Peyer's patch (tissue), 4 donors: Measurements from ENCODE around the gene ACTR5. TPM values are rescaled to one million over a fixed set of nuclear protein-coding genes. Genes with fewer than 3 reads are reported as not detected.

Experiments
- DNase-seq, 3 donors: peaks; one replicate each; pipeline ENCODE4 v3.0.0-alpha.2; 2017 to 2019
- H3K27ac ChIP-seq, 4 donors: fragments of 200-600 bp; sonication (generic); one replicate each; pipeline ENCODE4 v1.5.1; 2016 to 2019
- H3K27me3 ChIP-seq, 2 donors: fragments of 200-600 bp; sonication (generic); one replicate each; pipeline ENCODE4 v1.5.1; 2019
- H3K36me3 ChIP-seq, 3 donors: fragments of 200-600 bp; sonication (generic); one replicate each; pipeline ENCODE4 v1.5.1; 2016 to 2019
- H3K4me1 ChIP-seq, 4 donors: fragments of 200-600 bp; sonication (generic); one replicate each; pipeline ENCODE4 v1.5.1; 2016 to 2019
- H3K4me3 ChIP-seq, 4 donors: fragments of 200-600 bp; sonication (generic); 1 replicate in 3 of 4; 2 replicates in 1 of 4; pipeline ENCODE4 v1.5.1; 2016 to 2019; ENCODE audit warnings: mild to moderate bottlenecking in 1 of 4
- H3K9me3 ChIP-seq, 4 donors: fragments of 200-600 bp; sonication (generic); one replicate each; pipeline ENCODE4 v1.5.1; 2016 to 2019; ENCODE audit warnings: mild to moderate bottlenecking in 1 of 4
- POLR2A ChIP-seq, 2 donors: fragments of 450-650 bp; IDR thresholded peaks; one replicate each; pipeline ENCODE4 v1.5.1; 2017; ENCODE audit warnings: antibody characterized with exemption in 2 of 2, mild to moderate bottlenecking in 2 of 2, moderate library complexity in 2 of 2
- total RNA-seq, 4 donors: library from RNA; depleted of rRNA; stranded (reverse); fragments of >200 nt; gene quantifications; one replicate each; pipeline ENCODE4 v1.1.0, GENCODE V29; 2016
- TF ChIP-seq, protein P1 (sequence below), 6 experiments: fragments of 450-650 bp in 4 of 6; fragments of 200-600 bp in 2 of 6; sonication (generic) in 1 of 6; IDR thresholded peaks; one replicate each; pipeline ENCODE4 v1.5.1; 2017 to 2019; ENCODE audit warnings: antibody characterized with exemption in 6 of 6, mild to moderate bottlenecking in 3 of 6, moderate library complexity in 1 of 6

Gene ACTR5
- total RNA-seq, 4 donors from 2014 or later, result 5.1 to 32.2 (median 11.0) TPM

DNA sequence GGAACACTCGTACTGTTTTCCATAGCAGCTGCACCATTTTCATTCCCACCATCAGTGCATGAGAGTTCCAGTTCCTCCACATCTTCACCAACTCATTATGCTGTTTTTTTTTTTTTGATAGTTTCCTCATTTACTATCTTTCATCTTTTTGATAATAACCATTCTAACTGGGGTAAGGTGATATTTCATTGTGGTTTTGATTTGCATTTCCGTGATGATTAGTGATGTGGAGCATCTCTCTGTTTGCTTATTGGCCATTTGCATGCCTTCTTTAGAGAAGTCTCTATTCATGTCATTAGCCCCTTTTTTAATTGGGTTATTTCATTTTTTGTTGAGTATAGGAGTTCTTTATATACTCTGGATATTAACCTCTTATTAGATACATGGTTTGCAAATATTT is 25.9 kb downstream of the ACTR5 start:
- Histone ChIP-seq H3K9me3 (no peaks in the 10 kb centered on the region), H3K4me1 (no peaks in the 10 kb centered on the region), H3K27ac (no peak overlapping the region), H3K27me3 (no peaks in the 10 kb centered on the region), H3K36me3 (peaks cover 0 to 57% (median 0%) of the 10 kb centered on the region in 3 donors), H3K4me3 (no peak overlapping the region)
- no peak for DNase-seq
- TF ChIP-seq, protein P1, sequence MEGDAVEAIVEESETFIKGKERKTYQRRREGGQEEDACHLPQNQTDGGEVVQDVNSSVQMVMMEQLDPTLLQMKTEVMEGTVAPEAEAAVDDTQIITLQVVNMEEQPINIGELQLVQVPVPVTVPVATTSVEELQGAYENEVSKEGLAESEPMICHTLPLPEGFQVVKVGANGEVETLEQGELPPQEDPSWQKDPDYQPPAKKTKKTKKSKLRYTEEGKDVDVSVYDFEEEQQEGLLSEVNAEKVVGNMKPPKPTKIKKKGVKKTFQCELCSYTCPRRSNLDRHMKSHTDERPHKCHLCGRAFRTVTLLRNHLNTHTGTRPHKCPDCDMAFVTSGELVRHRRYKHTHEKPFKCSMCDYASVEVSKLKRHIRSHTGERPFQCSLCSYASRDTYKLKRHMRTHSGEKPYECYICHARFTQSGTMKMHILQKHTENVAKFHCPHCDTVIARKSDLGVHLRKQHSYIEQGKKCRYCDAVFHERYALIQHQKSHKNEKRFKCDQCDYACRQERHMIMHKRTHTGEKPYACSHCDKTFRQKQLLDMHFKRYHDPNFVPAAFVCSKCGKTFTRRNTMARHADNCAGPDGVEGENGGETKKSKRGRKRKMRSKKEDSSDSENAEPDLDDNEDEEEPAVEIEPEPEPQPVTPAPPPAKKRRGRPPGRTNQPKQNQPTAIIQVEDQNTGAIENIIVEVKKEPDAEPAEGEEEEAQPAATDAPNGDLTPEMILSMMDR (IDR thresholded peaks at IDR 0.05), result no peak
- no peak for TF ChIP-seq POLR2A (IDR thresholded peaks at IDR 0.05)

DNA sequence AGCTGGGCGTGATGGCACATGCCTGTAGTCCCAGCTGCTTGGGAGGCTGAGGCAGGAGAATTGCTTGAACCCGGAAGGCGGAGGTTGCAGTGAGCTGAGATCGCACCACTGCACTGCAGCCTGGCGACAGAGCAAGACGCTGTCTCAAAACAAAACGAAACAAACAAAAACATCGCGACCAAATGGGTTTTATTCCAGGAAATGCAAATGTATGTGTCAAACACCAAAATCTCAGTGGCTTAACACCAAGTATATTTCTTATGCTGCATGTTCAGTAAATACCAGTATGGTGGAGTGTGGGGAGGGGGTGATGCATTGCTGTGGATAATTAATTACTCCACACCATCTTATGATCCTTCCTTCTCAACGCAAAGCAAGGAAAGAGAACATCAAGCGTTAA is 28.1 kb downstream of the ACTR5 start:
- no peak overlapping the region for H3K4me3 ChIP-seq
- H3K9me3 ChIP-seq, result no peaks in the 10 kb centered on the region
- H3K36me3 ChIP-seq, result peaks cover 0 to 37% (median 0%) of the 10 kb centered on the region in 3 donors
- H3K4me1 ChIP-seq, result no peaks in the 10 kb centered on the region
- no peaks in the 10 kb centered on the region for H3K27me3 ChIP-seq
- H3K27ac ChIP-seq, result no peak overlapping the region
- DNase-seq, result no peak
- TF ChIP-seq POLR2A (IDR thresholded peaks at IDR 0.05), result no peak
- TF ChIP-seq, protein P1 (IDR thresholded peaks at IDR 0.05), result no peak

DNA sequence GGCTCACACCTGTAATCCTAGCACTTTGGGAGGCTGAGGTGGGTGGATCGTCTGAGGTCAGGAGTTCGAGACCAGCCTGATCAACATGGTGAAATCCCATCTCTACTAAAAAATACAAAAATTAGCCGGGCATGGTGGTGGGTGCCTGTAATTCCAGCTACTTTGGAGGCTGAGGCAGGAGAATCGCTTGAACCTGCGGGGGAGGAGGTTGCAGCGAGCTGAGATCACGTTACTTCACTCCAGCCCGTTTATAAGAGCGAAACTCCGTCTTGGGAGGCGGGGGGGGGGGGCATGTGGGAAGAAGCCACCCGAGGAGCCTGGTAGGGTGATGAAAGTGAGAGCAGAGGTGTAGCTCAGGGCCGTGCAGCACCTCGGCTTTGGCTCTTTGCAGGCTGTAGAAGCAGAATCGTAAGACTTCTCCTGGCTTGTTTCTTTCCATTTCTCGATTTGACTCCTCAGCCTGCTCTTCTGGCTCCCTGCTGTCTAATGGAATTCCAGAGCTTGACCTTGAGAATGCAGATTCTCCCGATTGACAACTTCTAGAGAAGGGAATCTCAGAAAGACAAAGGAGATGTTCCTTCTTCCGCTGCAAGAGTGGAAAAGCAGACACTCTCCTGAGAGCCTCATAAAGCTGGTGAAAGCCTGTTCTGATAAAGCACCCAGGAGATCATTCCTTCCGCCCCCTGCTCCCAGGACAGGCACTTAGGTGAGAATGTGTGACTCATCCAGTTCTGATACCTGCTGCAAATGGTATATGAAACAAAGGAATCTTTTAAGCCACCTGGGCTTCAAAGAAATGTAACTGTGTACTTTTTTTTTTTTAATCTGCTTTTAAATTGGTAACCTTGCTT is 31.2 kb downstream of the ACTR5 start:
- Histone ChIP-seq H3K27ac (no peak overlapping the region), H3K4me1 (no peaks in the 10 kb centered on the region), H3K27me3 (no peaks in the 10 kb centered on the region), H3K4me3 (no peak overlapping the region), H3K9me3 (no peaks in the 10 kb centered on the region), H3K36me3 (peaks cover 0 to 6% (median 0%) of the 10 kb centered on the region in 3 donors)
- no peak for TF ChIP-seq POLR2A (IDR thresholded peaks at IDR 0.05)
- TF ChIP-seq, protein P1 (IDR thresholded peaks at IDR 0.05), result no peak
- DNase-seq, result no peak

DNA sequence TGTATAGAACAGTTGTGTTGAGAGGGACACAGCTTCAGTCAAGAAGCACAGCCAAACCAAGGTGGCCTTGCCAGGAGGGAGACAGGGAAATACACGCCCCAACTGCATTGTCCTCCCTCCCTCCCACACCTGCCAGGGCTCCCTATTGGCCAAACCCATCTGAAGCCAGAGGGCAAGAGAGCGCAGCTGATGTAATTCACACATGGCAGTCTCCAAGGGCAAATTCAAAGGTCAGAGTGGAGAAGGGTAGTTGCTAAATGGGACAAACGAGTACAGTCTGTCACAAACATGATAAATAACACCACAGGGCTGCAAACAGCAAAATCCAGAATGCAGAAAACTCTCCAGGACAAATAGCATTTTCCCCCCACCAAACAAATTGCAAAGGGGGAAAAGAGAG is 34.0 kb downstream of the ACTR5 start:
- Histone ChIP-seq H3K4me3 (no peak overlapping the region), H3K9me3 (no peaks in the 10 kb centered on the region), H3K36me3 (no peaks in the 10 kb centered on the region), H3K4me1 (no peaks in the 10 kb centered on the region), H3K27ac (no peak overlapping the region), H3K27me3 (no peaks in the 10 kb centered on the region)
- DNase-seq, result no peak
- no peak for TF ChIP-seq POLR2A (IDR thresholded peaks at IDR 0.05)
- TF ChIP-seq, protein P1 (IDR thresholded peaks at IDR 0.05), result no peak

DNA sequence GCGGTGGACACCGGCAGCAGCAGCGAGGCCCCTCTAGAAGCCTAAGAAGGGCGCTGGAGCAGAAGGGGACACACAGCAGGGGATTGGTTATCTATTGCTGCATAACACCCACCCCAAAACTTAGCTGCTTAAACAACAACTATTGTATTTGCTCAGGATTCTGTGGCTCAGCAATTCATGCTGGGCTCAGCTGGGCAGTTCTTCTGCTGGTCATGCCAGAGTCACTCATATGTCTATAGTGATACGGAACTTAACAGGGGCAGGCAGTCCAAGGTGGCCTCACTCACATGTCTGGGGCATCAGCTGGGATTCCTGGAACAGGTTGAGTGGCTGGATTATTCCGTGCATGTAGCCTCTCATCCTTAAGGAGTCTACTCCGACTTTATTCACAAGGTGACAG is 39.6 kb downstream of the ACTR5 start:
- DNase-seq, result no peak
- Histone ChIP-seq H3K27ac (no peak overlapping the region), H3K36me3 (no peaks in the 10 kb centered on the region), H3K4me3 (no peak overlapping the region), H3K9me3 (no peaks in the 10 kb centered on the region), H3K27me3 (no peaks in the 10 kb centered on the region), H3K4me1 (no peaks in the 10 kb centered on the region)
- TF ChIP-seq, protein P1 (IDR thresholded peaks at IDR 0.05), result no peak
- TF ChIP-seq POLR2A (IDR thresholded peaks at IDR 0.05), result no peak
